Measurements from ENCODE around the gene PAPLN.
"Not testable (repeated sequence)": the region's sequence is repeated elsewhere in the genome, so short reads cannot be mapped to it uniquely, and the experiment has no call there.

The PAPLN gene

GRCh38 chr14:73237219-73237785, at the start of gene PAPLN:
Gene PAPLN, plus strand, starts transcription at chr14:73237506. Its CDS starts 2,273 bp downstream, at chr14:73239779.
- no peak for DNase-seq

- no peak for DNase-seq
Observed at GRCh38 chr14:73188501-73188911, 48.8 kb upstream of the PAPLN start.

- DNase-seq, result no peak
Observed at GRCh38 chr14:73189651-73190050, 47.7 kb upstream of the PAPLN start.

- DNase-seq, result no peak
Observed at GRCh38 chr14:73191441-73191840, 45.9 kb upstream of the PAPLN start.

GRCh38 chr14:73194306-73194705, 43.0 kb upstream of the PAPLN start:
- not testable (repeated sequence) for DNase-seq

- no peak for DNase-seq
Observed at GRCh38 chr14:73198253-73198652, 39.1 kb upstream of the PAPLN start.

GRCh38 chr14:73203527-73203926, 33.8 kb upstream of the PAPLN start:
- DNase-seq, result no peak

GRCh38 chr14:73207615-73208014, 29.7 kb upstream of the PAPLN start:
- no peak for DNase-seq

- DNase-seq, result no peak
Observed at GRCh38 chr14:73208390-73208789, 28.9 kb upstream of the PAPLN start.

- DNase-seq, result no peak
Observed at GRCh38 chr14:73208846-73209245, 28.5 kb upstream of the PAPLN start.

GRCh38 chr14:73209953-73210352, 27.4 kb upstream of the PAPLN start:
- no peak for DNase-seq

GRCh38 chr14:73211251-73212040, 25.9 kb upstream of the PAPLN start:
- no peak for DNase-seq

GRCh38 chr14:73216030-73216429, 21.3 kb upstream of the PAPLN start:
- DNase-seq, result no peak

GRCh38 chr14:73217411-73217810, 19.9 kb upstream of the PAPLN start:
- no peak for DNase-seq

- DNase-seq, result no peak
Observed at GRCh38 chr14:73220061-73220460, 17.2 kb upstream of the PAPLN start.

- DNase-seq, result no peak
Observed at GRCh38 chr14:73220634-73221033, 16.7 kb upstream of the PAPLN start.

GRCh38 chr14:73221945-73222344, 15.4 kb upstream of the PAPLN start:
- no peak for DNase-seq

GRCh38 chr14:73223049-73223448, 14.3 kb upstream of the PAPLN start:
- DNase-seq, result no peak

GRCh38 chr14:73225496-73225895, 11.8 kb upstream of the PAPLN start:
- DNase-seq, result no peak

GRCh38 chr14:73227812-73228781, 9.2 kb upstream of the PAPLN start:
- DNase-seq, result no peak

GRCh38 chr14:73230051-73230450, 7.3 kb upstream of the PAPLN start:
- no peak for DNase-seq

- DNase-seq, result peak; percentile 20 to 24
Observed at GRCh38 chr14:73231981-73232851, 5.1 kb upstream of the PAPLN start.
